ENCODE results near the gene RIMS4.
A peak's percentile ranks its signal among the peaks of the same experiment; 100 is the strongest.

RIMS4 gene

DNA sequence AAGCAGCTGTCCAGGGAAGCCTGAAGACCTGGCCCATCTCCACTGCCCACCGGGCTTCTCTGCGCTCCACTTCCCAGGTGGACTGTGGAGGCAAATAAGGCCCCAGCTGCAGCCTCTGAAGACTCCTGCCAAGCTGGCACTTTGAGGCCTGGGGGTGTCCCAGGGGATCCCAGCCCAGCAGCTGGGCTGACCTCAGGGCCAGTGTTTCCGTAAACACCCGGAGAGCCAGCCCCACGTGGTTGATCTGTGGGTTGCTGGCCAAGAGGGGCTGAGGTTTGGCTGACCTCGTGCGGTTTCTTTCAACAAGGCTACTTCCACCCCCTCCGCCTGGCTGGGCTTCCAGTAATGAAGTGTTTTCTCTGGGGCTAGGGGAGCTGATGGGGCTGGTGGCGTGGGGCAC is 107.6 kb downstream of the RIMS4 start:
- H3K27me3 ChIP-seq (ENCODE audit: insufficient read depth, low read length), result no peaks in the 10 kb centered on the region
- no peak overlapping the region for H2AFZ ChIP-seq (ENCODE audit: low read length)
- H3K27ac ChIP-seq (ENCODE audit: low read depth, low read length, poor library complexity, severe bottlenecking), result no peak overlapping the region

DNA sequence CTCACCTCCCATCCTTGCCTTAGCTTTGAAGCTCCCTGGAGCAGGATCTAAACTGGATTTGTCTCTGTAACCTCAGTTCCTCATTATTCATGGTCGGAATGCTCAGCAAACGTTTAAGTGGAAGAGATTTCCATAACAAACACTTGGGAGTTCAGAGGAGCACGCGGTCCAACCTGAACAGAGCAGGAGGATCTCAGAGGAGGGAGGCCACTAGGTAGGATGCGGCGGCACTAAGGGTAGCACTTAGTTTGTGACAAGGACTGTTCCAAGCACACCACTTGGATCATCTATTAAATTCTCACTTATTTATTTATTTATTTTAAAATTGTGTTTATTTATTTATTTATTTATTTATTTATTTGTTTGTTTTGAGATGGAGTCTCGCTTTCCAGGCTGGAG is 108.5 kb downstream of the RIMS4 start:
- no peak overlapping the region for H3K4me2 ChIP-seq (ENCODE audit: low read length)
- H3K4me1 ChIP-seq (ENCODE audit: insufficient read depth, low read length, severe bottlenecking), result peaks cover 37% of the 10 kb centered on the region
- no peaks in the 10 kb centered on the region for H4K20me1 ChIP-seq (ENCODE audit: insufficient read depth, low read length)
- H3F3A ChIP-seq (ENCODE audit: insufficient read depth, low read length), result no peaks in the 10 kb centered on the region
- H3K9me3 ChIP-seq (ENCODE audit: low read length), result peaks cover 3% of the 10 kb centered on the region; the same call in 1 of the 2 replicates
- H3K27me3 ChIP-seq (ENCODE audit: insufficient read depth, low read length), result no peaks in the 10 kb centered on the region
- no peak overlapping the region for H3K4me3 ChIP-seq (ENCODE audit: low read depth, low read length, poor library complexity, severe bottlenecking)
- no peak overlapping the region for H3K27ac ChIP-seq (ENCODE audit: low read depth, low read length, poor library complexity, severe bottlenecking)
- TF ChIP-seq, protein P1, sequence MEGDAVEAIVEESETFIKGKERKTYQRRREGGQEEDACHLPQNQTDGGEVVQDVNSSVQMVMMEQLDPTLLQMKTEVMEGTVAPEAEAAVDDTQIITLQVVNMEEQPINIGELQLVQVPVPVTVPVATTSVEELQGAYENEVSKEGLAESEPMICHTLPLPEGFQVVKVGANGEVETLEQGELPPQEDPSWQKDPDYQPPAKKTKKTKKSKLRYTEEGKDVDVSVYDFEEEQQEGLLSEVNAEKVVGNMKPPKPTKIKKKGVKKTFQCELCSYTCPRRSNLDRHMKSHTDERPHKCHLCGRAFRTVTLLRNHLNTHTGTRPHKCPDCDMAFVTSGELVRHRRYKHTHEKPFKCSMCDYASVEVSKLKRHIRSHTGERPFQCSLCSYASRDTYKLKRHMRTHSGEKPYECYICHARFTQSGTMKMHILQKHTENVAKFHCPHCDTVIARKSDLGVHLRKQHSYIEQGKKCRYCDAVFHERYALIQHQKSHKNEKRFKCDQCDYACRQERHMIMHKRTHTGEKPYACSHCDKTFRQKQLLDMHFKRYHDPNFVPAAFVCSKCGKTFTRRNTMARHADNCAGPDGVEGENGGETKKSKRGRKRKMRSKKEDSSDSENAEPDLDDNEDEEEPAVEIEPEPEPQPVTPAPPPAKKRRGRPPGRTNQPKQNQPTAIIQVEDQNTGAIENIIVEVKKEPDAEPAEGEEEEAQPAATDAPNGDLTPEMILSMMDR (IDR thresholded peaks at IDR 0.05; ENCODE audit: low read length), result no peak
- H3K36me3 ChIP-seq (ENCODE audit: insufficient read depth, low read length), result no peaks in the 10 kb centered on the region
- H2AFZ ChIP-seq (ENCODE audit: low read length), result no peak overlapping the region
- no peak overlapping the region for H3K9ac ChIP-seq (ENCODE audit: low read length)
- no peaks in the 10 kb centered on the region for H3K9me2 ChIP-seq (ENCODE audit: low read depth, low read length)
- no peaks in the 10 kb centered on the region for H3K79me2 ChIP-seq (ENCODE audit: insufficient read depth, low read length)

More for the DNA sequence above, 107.6 kb downstream of the RIMS4 start:
- Histone ChIP-seq H3K9ac (ENCODE audit: low read length) (no peak overlapping the region), H3K9me3 (ENCODE audit: low read length) (peaks cover 3% of the 10 kb centered on the region; the same call in 1 of the 2 replicates), H3K9me2 (ENCODE audit: low read depth, low read length) (no peaks in the 10 kb centered on the region), H3K4me3 (ENCODE audit: low read depth, low read length, poor library complexity, severe bottlenecking) (no peak overlapping the region), H3F3A (ENCODE audit: insufficient read depth, low read length) (no peaks in the 10 kb centered on the region), H3K36me3 (ENCODE audit: insufficient read depth, low read length) (no peaks in the 10 kb centered on the region), H3K4me2 (ENCODE audit: low read length) (peak overlapping the region; percentile 38; the same call in 1 of the 2 replicates), H3K79me2 (ENCODE audit: insufficient read depth, low read length) (no peaks in the 10 kb centered on the region), H3K4me1 (ENCODE audit: insufficient read depth, low read length, severe bottlenecking) (peaks cover 37% of the 10 kb centered on the region), H4K20me1 (ENCODE audit: insufficient read depth, low read length) (no peaks in the 10 kb centered on the region)
- TF ChIP-seq EZH2 (IDR thresholded peaks at IDR 0.05; ENCODE audit: borderline replicate concordance, low read length), result no peak
- TF ChIP-seq, protein P1 (IDR thresholded peaks at IDR 0.05; ENCODE audit: low read length), result no peak

All from OCI-LY1 (cell line).